NOMO-1 (cell line): Measurements from ENCODE around the gene SSH3.

Source experiments
- DNase-seq, 2 experiments: peaks; one replicate each; lab custom pipeline; 2025; ENCODE audit not compliant: unreplicated experiment in 2 of 2; lab: John Stamatoyannopoulos, UW

The SSH3 gene

GRCh38 chr11:67268081-67268961, 35.0 kb upstream of the SSH3 start:
- peak; percentile 92 to 94 for DNase-seq

DNA sequence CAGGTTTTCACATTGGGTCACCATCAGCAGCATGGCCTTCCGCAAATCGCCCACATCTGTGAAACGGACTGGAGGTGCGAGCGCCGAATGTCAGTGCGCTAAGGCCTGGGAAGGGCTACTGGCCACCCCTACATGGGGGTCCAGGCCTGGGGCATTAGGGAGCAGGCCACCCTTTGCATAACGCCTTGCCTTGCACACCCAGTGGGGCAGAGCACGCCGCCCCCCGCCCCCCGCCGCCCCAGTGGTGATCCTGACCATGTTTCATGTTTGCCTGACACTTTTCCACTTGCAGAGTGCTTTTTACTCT, 34.4 kb upstream of the SSH3 start:
- no peak for DNase-seq

DNA sequence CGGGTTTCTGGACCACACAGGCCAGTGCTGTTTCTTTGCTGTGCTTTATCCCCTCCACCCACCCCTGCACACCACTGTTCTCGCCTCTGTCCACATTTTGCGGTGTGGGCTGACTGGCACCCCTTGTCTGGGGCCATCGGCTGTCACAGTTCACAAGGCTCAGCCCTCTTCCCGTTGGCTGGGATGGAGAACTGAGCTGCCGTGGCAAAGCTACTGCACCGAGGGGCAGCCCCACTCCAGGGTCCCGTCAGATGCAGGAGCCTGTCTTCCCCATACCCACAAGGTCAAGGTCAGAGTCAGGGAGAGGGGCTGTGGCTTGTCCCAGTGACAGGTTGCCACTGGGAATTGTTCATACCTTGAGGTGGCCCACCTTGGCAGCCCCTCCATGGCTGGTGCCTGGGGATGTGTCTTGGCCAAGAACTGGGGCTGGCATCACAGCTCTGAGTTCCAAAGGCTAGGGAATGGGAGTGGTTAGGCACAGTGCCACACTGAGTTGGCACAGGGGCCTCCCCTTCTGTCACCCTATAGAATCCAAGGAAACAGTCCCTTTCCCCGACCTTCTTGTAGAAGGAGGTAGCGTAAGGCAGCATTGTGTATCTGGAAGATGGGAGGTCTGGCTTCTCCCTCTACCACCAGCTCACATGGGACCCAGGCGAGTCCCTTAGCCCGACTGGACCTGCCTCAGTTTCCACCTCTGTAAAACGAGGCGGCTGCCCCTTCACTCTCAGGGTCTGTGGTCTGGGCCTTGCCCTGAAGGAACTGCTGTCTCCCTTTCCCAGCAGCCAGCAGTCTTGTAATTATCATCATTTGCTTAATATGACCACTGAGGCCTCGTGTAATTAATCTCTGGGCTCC, 33.7 kb upstream of the SSH3 start:
- no peak for DNase-seq

- DNase-seq, result peak; percentile 23 to 58
Measured at GRCh38 chr11:67270256-67271204, 32.8 kb upstream of the SSH3 start.

DNA sequence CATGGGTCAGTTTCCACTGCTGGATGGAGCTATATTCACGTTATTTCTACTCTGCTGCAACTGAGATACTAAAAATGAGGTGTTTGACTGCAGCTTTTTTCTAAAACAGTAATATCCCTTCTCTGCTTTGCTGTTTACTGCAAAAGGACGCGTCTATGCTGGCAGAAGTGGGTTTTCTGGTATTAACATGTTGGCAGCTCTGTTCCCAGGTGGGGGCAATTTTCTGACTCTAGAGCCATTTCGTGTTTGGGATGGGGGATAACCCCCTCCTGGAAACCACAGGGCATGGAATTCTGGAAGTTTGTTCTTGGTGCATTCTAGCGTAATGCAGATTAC, 32.2 kb upstream of the SSH3 start:
- DNase-seq, result no peak

GRCh38 chr11:67271541-67272284, 31.6 kb upstream of the SSH3 start:
- DNase-seq, result no peak

DNA sequence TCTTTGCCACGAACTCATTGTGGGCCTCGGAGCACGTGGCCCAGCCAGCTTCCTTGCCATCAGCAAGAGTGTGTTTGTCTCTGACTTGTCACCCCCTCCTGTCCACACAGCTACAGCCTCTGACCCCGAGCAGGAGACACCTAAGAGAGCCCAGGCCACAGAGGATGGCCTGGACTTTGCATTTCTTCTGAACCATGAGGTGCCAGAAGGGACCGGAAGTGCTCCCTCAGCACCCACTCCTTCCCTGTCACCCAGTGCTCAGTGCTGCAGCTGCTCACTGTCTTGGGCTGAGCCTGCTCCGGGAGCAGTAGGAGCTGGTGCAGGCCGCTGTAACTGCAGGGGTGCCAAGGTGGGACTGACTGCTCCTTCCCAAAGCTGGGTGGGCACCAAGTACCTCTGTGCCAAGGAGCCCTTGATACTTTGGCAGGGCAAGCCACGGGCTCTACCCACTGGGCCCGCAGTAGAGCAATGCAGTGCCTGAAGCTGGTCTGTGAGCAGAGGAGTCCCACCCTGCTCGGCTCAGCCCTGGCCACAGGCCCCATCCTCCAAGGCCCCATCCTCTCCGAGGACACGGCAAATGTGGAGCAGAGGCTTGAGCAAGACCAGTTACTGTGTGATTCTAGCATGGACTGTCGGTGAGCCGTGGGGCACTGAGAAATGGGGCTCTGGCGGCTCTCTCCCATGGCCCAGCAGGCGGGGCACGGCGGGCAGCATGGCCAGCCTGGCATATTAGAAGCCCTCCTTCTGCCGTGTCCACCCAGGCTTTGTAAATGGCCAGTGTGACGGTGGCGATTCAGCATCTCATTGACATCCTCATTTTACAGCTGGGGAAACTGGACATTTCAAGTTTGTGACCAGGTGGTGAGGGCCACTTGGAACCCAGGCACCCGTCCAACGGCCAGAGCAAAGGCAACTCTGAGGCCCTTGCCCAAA, 30.7 kb upstream of the SSH3 start:
- no peak for DNase-seq

DNA sequence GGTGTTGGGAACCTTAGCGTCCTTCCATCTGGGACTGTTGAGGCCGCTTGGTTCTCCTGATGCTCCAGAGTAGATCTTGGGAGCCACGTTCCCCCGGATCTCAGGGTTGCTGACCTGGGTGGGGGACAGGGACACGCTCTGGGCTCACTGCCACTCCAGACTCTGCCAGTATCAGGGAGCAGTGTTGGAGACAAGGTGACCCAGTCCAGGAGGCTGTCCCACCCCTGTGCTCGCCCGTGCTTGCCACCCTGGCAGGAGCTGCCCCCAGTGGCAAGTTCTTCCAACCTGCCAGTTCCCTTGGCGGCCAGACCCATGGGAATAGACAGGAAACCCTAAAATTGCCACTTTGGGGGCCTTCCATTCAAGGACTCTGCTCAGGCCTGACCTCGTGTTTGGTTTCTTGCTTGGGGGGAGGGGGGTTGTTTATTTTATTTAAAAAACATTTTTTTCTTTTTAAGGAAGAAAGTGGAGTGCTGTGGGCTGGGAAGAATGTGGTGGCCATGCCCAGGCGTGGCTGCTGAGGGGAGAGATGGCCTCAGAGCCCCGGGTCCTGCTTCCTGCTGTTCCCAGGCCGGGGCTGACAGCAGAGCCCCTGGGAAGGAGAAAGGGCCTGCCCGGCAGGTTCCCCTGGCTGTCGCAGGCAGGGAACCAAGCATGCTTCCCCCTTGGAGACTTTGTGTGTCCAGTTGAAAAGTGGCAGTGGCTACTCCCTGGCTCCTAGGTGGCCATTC, 29.9 kb upstream of the SSH3 start:
- DNase-seq, result no peak

DNA sequence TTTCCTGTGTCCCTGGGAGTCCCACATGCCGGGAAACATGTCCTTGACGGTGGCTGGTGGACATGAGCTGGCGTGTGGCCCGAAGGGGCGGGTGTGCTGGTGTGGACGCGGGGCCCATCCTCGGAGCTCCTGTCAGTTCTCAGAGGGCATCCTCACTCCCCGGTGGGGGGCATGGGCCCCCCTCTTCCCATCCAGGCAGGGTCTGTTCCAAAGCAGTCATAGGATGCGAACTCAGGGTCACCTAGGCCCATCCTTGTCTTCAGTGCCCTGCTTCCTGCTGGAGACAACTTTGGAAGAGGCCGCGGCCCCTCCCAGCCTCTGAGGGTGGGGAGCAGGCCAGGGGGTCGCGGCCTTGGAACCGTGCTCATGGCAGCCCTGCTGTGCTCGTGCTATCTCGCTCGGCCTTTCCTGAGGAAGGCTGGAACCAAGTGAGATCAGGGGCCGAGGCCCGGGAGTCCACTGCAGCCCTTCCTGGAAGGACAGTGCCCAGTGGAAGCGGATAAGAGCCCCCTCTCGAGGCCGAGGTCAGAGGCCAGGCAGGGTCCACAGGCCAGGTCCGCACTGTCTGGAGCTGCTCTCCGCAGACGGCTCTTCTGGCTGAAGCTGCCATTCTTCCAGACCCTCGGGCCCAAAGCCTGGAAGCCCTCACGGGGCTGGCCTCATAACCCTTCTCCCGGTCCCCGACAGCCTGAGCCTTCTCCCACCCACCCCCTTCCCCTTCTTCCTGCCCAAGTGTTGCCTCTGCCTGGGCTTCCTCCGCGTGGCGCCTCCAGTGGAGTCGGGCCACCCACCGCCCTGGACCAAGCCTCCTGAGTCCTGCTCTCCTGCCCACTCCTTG, 28.3 kb upstream of the SSH3 start:
- no peak for DNase-seq

DNA sequence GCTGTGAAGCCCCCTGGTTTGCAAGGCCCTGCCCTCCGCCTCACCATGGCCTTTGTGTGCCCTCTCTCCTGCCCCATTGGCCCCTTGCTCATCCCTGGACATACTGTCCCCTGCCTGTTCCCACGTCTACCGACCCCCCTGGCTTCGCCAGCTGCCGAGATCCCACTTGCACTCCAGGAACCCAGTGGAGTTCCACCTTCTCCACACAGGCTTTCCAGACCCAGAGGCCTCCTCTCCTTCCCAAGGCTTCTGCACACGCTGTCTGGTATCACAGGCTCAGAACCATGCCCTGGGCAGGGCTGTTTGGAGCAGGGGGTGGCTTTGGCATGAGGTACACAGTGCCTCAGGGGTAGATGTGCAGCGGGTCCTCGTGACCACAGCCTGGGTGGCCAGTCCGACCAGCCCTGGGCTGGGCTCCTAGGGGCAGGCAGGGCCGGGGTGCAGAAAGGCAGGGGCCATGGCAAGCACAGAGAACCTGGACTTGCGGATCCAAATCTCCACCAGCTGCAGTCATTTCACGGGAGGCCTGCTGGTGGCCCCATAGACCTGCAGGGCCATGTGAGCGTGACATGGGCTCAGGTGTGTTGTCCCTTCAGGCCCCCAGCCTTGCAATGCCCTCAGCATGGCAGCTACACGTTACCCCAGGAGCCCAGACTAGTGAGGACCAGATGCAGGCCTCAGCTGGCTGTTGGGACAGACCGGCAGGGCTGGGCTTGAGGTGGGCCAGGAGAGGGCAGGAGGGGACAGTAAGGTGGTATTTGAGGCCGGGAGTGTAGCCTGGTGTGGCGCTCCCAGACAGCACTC, 27.5 kb upstream of the SSH3 start:
- DNase-seq, result no peak

DNA sequence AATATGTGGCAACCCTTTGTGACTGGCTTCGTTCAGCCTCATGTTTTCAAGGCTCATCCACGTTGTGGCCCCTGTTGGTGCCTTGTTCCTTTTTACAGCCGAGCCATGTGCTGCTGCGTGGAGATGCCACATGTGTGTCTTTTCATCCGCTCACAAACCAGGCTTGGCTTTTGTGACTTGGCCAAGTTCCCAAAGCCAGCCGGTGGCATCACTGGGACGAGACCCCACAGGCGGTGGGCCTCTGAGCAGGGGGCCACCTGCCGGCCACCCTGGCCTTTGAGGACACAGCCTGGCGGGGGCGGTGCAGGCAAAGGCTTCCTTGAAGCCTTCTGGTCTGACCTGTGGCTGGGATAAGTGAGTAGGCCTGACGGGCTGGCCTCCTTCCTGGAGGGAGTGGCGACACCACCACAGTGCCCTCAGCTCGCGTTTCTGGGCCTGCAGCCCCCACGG, 26.5 kb upstream of the SSH3 start:
- DNase-seq, result peak; percentile 92 to 96

GRCh38 chr11:67277231-67277961, 25.9 kb upstream of the SSH3 start:
- DNase-seq, result peak; percentile 98 to 99

DNA sequence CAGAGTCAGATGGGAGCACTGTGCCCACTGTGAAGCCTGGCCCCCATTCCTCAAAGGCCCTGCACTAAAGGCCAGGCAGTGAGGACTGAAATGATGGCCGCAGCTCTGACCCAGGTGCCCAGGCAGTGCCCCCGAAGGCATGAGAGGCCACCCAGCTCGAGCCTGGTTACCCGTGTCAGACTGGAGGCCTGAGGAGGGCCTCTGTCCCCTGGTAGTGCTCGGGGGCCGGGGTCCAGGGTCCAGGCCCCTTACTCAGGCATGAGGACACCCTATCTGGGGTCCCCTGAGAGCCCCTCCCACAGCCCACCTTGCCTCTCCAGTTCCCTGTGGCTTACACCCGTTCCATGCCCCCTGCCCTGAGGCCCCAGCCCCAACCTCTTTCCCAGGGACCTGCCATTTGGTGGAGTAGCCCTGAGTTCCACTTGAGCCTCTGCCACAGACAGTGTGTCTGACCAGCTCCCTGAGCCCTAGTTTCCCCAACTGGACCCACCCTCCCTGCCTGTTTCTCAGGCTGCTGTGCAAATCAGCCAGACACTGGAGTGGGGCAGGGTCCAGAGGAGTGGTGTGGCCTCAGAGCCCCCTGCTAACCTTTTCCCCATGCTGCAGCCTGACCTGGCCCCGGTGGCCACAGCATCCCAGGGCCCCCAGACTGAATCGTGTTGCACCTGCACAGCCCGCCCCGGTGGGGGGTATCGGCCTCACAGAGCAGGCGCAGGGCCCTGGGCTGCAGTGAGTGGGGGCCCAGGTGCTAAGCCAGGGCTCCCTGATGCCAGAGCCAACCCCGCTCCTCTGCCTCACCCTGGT, 25.0 kb upstream of the SSH3 start:
- no peak for DNase-seq

- no peak for DNase-seq
Measured at GRCh38 chr11:67278939-67279588, 24.3 kb upstream of the SSH3 start.
